Mesodermal cell (in vitro differentiated cells): ENCODE results near the gene TPRG1L.

Source experiments
- H3K27ac ChIP-seq: 2 replicates; pipeline ENCODE4 v1.7.0; 2013; ENCODE audit warnings: mild to moderate bottlenecking, low read depth, low read length, moderate library complexity; ENCODE audit not compliant: severe bottlenecking
- H3K36me3 ChIP-seq: 2 replicates; pipeline ENCODE4 v1.7.1; 2013; ENCODE audit warnings: mild to moderate bottlenecking, low read length, moderate library complexity; ENCODE audit not compliant: control insufficient read depth, insufficient read depth
- H3K4me1 ChIP-seq: one replicate; pipeline ENCODE4 v1.7.1; 2013; ENCODE audit warnings: mild to moderate bottlenecking, low read length; ENCODE audit not compliant: insufficient read depth, control insufficient read depth, poor library complexity, severe bottlenecking
- H3K4me3 ChIP-seq: 2 replicates; pipeline ENCODE4 v1.7.0; 2013; ENCODE audit warnings: low read length, control low read depth, mild to moderate bottlenecking; ENCODE audit not compliant: insufficient read depth, poor library complexity, severe bottlenecking; ENCODE audit errors: extremely low read depth
- H3K9me3 ChIP-seq: 2 replicates; pipeline ENCODE4 v1.7.1; 2013; ENCODE audit warnings: mild to moderate bottlenecking, low read length, moderate library complexity; ENCODE audit not compliant: control insufficient read depth
- WGBS, 2 experiments: methylation state at CpG; one replicate each; pipeline ENCODE4 v1.1.5; 2013; ENCODE audit warnings: missing lambda C conversion rate in 2 of 2; ENCODE audit not compliant: insufficient coverage in 2 of 2; 5-methylcytosine and 5-hydroxymethylcytosine counted together

The TPRG1L gene

GRCh38 chr1:3630914-3631313 lies 6.1 kb downstream of the TPRG1L start:
- 84 to 87% methylated on average over 9 of the region's 9 CpGs for WGBS, 2 experiments
- H3K9me3 ChIP-seq: no peaks in the 10 kb centered on the region
- no peak overlapping the region for H3K27ac ChIP-seq
- H3K4me1 ChIP-seq: no peaks in the 10 kb centered on the region
- no peak overlapping the region for H3K4me3 ChIP-seq
- H3K36me3 ChIP-seq: peaks cover 68% of the 10 kb centered on the region

GRCh38 chr1:3631320-3632260 lies 6.8 kb downstream of the TPRG1L start:
- Histone ChIP-seq H3K9me3 (no peaks in the 10 kb centered on the region), H3K36me3 (peaks cover 68% of the 10 kb centered on the region), H3K27ac (no peak overlapping the region), H3K4me1 (no peaks in the 10 kb centered on the region), H3K4me3 (no peak overlapping the region)
- WGBS, 2 experiments: 69 to 78% methylated on average over 19 to 35 of the region's 36 CpGs

DNA sequence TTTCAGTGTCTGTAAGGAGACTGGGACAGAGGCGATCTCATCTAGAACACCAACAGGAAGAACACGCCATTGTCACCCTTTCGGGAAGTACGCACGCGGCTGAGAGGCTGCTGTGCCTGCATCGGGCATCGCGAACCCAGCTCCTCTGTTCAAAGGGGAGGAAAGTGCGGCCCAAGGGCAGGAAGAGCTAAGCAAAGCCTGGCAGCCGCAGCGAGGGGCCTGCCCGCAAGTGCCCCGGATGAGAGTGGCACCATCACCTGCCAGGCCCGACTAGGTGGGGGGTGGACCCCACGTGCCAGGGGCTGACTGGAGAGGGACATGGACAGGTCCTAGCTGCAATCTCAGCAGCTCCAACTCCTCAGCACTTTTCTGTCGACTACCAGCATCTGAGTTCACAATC lies 7.5 kb downstream of the TPRG1L start:
- no peak overlapping the region for H3K27ac ChIP-seq

GRCh38 chr1:3632716-3633343 lies 8.0 kb downstream of the TPRG1L start:
- H3K36me3 ChIP-seq: peaks cover 69% of the 10 kb centered on the region
- no peaks in the 10 kb centered on the region for H3K4me1 ChIP-seq
- WGBS, 2 experiments: 92 to 95% methylated on average over 15 to 19 of the region's 26 CpGs
- H3K27ac ChIP-seq: no peak overlapping the region
- no peak overlapping the region for H3K4me3 ChIP-seq
- no peaks in the 10 kb centered on the region for H3K9me3 ChIP-seq

More for the DNA sequence above, 7.5 kb downstream of the TPRG1L start:
- Histone ChIP-seq H3K9me3 (no peaks in the 10 kb centered on the region), H3K4me3 (no peak overlapping the region), H3K36me3 (peaks cover 70% of the 10 kb centered on the region), H3K4me1 (no peaks in the 10 kb centered on the region)
- 85 to 90% methylated on average over 16 to 17 of the region's 17 CpGs for WGBS, 2 experiments

DNA sequence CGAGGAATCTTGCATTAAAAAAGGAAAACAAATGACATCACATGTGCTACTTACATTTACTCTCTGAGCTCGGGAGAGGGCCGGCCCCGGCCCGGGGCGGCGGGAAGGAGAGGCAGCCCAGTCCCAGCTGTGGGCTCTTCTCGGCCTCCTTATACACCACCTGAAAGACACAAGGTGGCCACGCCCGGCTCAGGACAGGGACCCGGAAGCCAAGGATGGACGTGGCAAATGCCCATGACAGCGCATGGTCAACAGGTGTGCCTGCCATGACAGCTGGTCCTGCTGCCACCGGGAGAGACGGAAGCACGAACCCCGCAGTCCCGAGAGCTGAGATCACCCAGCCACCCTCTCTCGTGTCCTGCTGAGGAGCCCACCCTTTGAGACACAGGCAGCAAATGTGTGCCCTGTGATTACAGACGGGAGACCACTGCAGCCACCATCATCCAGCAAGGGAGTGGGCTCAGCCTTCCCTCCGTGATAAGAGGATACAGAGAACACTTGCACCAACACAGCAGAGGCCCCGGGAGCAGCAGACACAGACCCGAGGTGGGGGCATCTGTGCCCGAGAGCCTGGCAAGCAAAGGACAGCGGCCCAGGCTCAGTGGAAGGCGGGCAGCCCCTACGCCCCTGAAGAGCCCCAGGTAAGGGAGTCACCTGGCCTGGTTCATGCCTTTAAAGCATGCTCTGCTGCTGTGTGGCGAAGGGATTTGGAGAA lies 8.7 kb downstream of the TPRG1L start:
- Histone ChIP-seq H3K36me3 (peaks cover 69% of the 10 kb centered on the region), H3K4me3 (no peak overlapping the region), H3K4me1 (no peaks in the 10 kb centered on the region), H3K27ac (no peak overlapping the region), H3K9me3 (no peaks in the 10 kb centered on the region)
- WGBS, 2 experiments: 95 to 97% methylated on average over 19 to 28 of the region's 28 CpGs

GRCh38 chr1:3634059-3634800 lies 9.4 kb downstream of the TPRG1L start:
- Histone ChIP-seq H3K4me1 (no peaks in the 10 kb centered on the region), H3K27ac (no peak overlapping the region), H3K4me3 (no peak overlapping the region), H3K9me3 (no peaks in the 10 kb centered on the region), H3K36me3 (peaks cover 62% of the 10 kb centered on the region)
- 94 to 96% methylated on average over 19 to 22 of the region's 22 CpGs for WGBS, 2 experiments

DNA sequence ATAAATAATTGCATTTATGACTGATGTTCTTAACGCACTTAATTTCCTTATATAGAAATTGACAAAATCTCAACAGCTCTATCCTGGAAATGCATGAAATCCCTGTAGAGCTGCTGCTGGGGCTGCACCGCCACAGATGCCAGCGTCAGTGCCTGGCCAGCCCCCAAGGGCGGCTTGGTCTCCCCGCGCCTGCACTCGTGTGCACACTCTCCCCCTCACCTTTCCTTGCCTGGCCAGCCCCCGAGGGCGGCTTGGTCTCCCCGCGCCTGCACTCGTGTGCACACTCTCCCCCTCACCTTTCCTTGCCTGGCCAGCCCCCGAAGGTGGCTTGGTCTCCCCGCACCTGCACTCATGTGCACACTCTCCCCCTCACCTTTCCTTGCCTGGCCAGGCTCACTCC lies 11.3 kb downstream of the TPRG1L start:
- Histone ChIP-seq H3K27ac (no peak overlapping the region), H3K36me3 (peaks cover 58% of the 10 kb centered on the region), H3K4me1 (no peaks in the 10 kb centered on the region), H3K9me3 (no peaks in the 10 kb centered on the region), H3K4me3 (no peak overlapping the region)
- 91 to 92% methylated on average over 5 to 9 of the region's 14 CpGs for WGBS, 2 experiments

GRCh38 chr1:3636531-3636930 lies 11.7 kb downstream of the TPRG1L start:
- Histone ChIP-seq H3K4me1 (no peaks in the 10 kb centered on the region), H3K9me3 (no peaks in the 10 kb centered on the region), H3K4me3 (no peak overlapping the region), H3K27ac (no peak overlapping the region), H3K36me3 (peaks cover 58% of the 10 kb centered on the region)
- 96 to 98% methylated on average over 9 to 11 of the region's 11 CpGs for WGBS, 2 experiments

GRCh38 chr1:3638027-3638426 lies 13.2 kb downstream of the TPRG1L start:
- Histone ChIP-seq H3K4me1 (no peaks in the 10 kb centered on the region), H3K36me3 (peaks cover 61% of the 10 kb centered on the region), H3K4me3 (no peak overlapping the region), H3K27ac (no peak overlapping the region), H3K9me3 (no peaks in the 10 kb centered on the region)
- 93 to 94% methylated on average over 12 of the region's 12 CpGs for WGBS, 2 experiments

DNA sequence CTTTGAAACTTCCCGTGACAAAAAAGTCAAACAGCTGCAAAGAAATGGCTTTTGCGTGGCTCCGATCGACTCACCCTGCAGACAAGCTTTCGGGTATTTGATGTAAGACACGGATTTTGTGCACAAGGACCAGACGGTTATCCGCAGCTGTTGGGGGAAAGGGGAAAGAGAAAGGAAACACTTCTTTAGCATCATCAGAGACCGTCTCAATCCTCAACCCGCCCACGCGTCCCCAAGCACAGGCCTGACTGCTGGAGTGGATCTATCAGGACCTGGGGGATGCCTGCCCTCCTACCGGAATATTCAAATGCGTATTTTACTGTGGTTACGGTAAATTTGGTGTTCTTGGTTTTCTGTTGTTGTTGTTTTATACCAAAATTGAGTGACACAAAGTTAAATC lies 13.9 kb downstream of the TPRG1L start:
- Histone ChIP-seq H3K4me1 (no peaks in the 10 kb centered on the region), H3K4me3 (no peak overlapping the region), H3K9me3 (no peaks in the 10 kb centered on the region), H3K27ac (no peak overlapping the region), H3K36me3 (peaks cover 59% of the 10 kb centered on the region)
- WGBS, 2 experiments: 95 to 98% methylated on average over 9 to 15 of the region's 15 CpGs
